Endothelial cell of umbilical vein (primary cell): ENCODE results near the gene INPP5E. TPM values are rescaled to one million over a fixed set of nuclear protein-coding genes. Genes with fewer than 3 reads are reported as not detected.

Experiments used
- BruUV-seq: library from RNA; stranded (reverse); fragments of 400-500 nt; replicated peaks from 2 replicates; lab custom pipeline; 2021; lab: Mats Ljungman, UMichigan
- CTCF ChIA-PET: fragments of 300-600, 350-600 bp; sonication (Branson Sonifier 250); formaldehyde crosslinking; loops from one replicate; lab custom pipeline; 2021; ENCODE audit warnings: antibody characterized with exemption, inconsistent platforms; lab: Charles Lee
- POLR2A ChIA-PET: fragments of 300-600, 350-600 bp; sonication (Branson Sonifier 250); formaldehyde crosslinking; loops from one replicate; lab custom pipeline; 2021; ENCODE audit warnings: antibody characterized with exemption, inconsistent platforms; lab: Charles Lee
- DNase-seq: peaks from one replicate; pipeline ENCODE4 v3.0.0-alpha.2; 2011; ENCODE audit warnings: low read depth, low spot score
- FAIRE-seq: peaks from 2 replicates; lab custom pipeline; 2011; peaks lifted over from hg19 to GRCh38; lab: Jason Lieb, UNC
- H2AFZ ChIP-seq: 2 replicates; pipeline ENCODE4 v1.6.0; 2012; ENCODE audit warnings: low read depth, low read length, control low read depth, inconsistent platforms
- H3K27ac ChIP-seq: 2 replicates; pipeline ENCODE4 v1.5.1; 2011; ENCODE audit warnings: low read depth, mild to moderate bottlenecking, control low read depth, low read length, moderate library complexity; ENCODE audit not compliant: insufficient read depth
- H3K27me3 ChIP-seq, 2 experiments: 2 replicates each; pipeline versions ENCODE4 v1.6.0 to v1.6.1; 2011; ENCODE audit warnings: low read length in 2 of 2, mixed read lengths in 1 of 2; ENCODE audit not compliant: control insufficient read depth in 2 of 2, insufficient read depth in 2 of 2
- H3K36me3 ChIP-seq, 2 experiments: 2 replicates in 1 of 2; 3 replicates in 1 of 2; pipeline ENCODE4 v1.5.1; 2011; ENCODE audit warnings: low read length in 2 of 2, mild to moderate bottlenecking in 1 of 2, moderate library complexity in 1 of 2; ENCODE audit not compliant: control insufficient read depth in 2 of 2, insufficient read depth in 2 of 2; ENCODE audit errors: extremely low read depth in 1 of 2
- H3K4me1 ChIP-seq: 3 replicates; pipeline ENCODE4 v1.5.1; 2011; ENCODE audit warnings: mild to moderate bottlenecking, low read length; ENCODE audit not compliant: control insufficient read depth, insufficient read depth; ENCODE audit errors: extremely low read depth
- H3K4me2 ChIP-seq: 2 replicates; pipeline ENCODE4 v1.6.1; 2011; ENCODE audit warnings: low read length, control low read depth, mixed read lengths; ENCODE audit not compliant: insufficient read depth
- H3K4me3 ChIP-seq, 3 experiments: fragments of 200-600 bp in 1 of 3; sonication (generic), shearing (Covaris generic) in 1 of 3; replicated peaks in 1 of 3; 2 replicates each; pipeline ENCODE4 v1.5.1; 2011 to 2016; ENCODE audit warnings: control low read depth in 3 of 3, low read length in 3 of 3, mild to moderate bottlenecking in 2 of 3, inconsistent platforms in 1 of 3, low read depth in 1 of 3, moderate library complexity in 1 of 3; ENCODE audit not compliant: insufficient read depth in 1 of 3
- H3K79me2 ChIP-seq: 2 replicates; pipeline ENCODE4 v1.6.0; 2012; ENCODE audit warnings: low read length, inconsistent platforms; ENCODE audit not compliant: control insufficient read depth, insufficient read depth
- H3K9ac ChIP-seq: replicated peaks from 2 replicates; pipeline ENCODE3; 2011; ENCODE audit warnings: low read length, control low read depth; ENCODE audit not compliant: insufficient read depth; ENCODE audit errors: extremely low read depth
- H3K9me1 ChIP-seq: replicated peaks from 3 replicates; pipeline ENCODE4 v1.6.0; 2011; ENCODE audit warnings: mild to moderate bottlenecking, low read length; ENCODE audit not compliant: control insufficient read depth, insufficient read depth; ENCODE audit errors: extremely low read depth
- H3K9me3 ChIP-seq: replicated peaks from 2 replicates; pipeline ENCODE4 v1.5.1; 2012; ENCODE audit warnings: low read length, inconsistent platforms; ENCODE audit not compliant: control insufficient read depth, insufficient read depth
- H4K20me1 ChIP-seq: replicated peaks from 2 replicates; pipeline ENCODE3; 2011; ENCODE audit warnings: mild to moderate bottlenecking, low read length; ENCODE audit not compliant: control insufficient read depth, insufficient read depth; ENCODE audit errors: extremely low read depth
- EZH2 ChIP-seq: IDR thresholded peaks from 2 replicates; pipeline ENCODE4 v1.6.1; 2012; ENCODE audit warnings: borderline replicate concordance, low read depth, mild to moderate bottlenecking, moderate library complexity, low read length, inconsistent platforms; ENCODE audit not compliant: severe bottlenecking
- FOS ChIP-seq: IDR thresholded peaks from 2 replicates; pipeline ENCODE4 v1.6.1; 2011; ENCODE audit warnings: mild to moderate bottlenecking, low read length, moderate library complexity, borderline replicate concordance; ENCODE audit not compliant: insufficient read depth
- GATA2 ChIP-seq: IDR thresholded peaks from 2 replicates; pipeline ENCODE4 v1.7.0; 2011; ENCODE audit warnings: low read depth, mild to moderate bottlenecking, moderate library complexity, mixed read lengths, low read length; ENCODE audit not compliant: insufficient read length, insufficient read depth
- JUN ChIP-seq: IDR thresholded peaks from 2 replicates; pipeline ENCODE4 v1.6.1; 2011; ENCODE audit warnings: borderline replicate concordance, low read depth; ENCODE audit not compliant: insufficient read length, insufficient read depth
- MYC ChIP-seq: IDR thresholded peaks from one replicate; pipeline ENCODE4 v1.6.1; 2011; ENCODE audit warnings: mild to moderate bottlenecking, low read depth, low read length
- POLR2A ChIP-seq: IDR thresholded peaks from 2 replicates; pipeline ENCODE4 v1.6.1; 2012; ENCODE audit warnings: low read depth, mild to moderate bottlenecking, control low read depth, low read length
- POLR2AphosphoS5 ChIP-seq: IDR thresholded peaks from 2 replicates; pipeline ENCODE4 v1.6.1; 2012; ENCODE audit warnings: low read depth, mild to moderate bottlenecking, control low read depth, low read length, moderate library complexity; ENCODE audit not compliant: insufficient read depth
- dilution Hi-C: fragments of 300-500 bp; cut with MboI; formaldehyde crosslinking; loops from one replicate; pipeline ENCODE4 v1.15.0; 2019; ENCODE audit warnings: low sequenced_read_pairs; ENCODE audit not compliant: extremely low pct_ligation_motif_present
- intact Hi-C: fragments of 100-400 bp; cut with micrococcal nuclease; formaldehyde crosslinking; loops from one replicate; pipeline ENCODE4 v1.10.0; 2022
- polyA plus RNA-seq, 4 experiments: library from polyadenylated mRNA; depleted of rRNA in 3 of 4; stranded (reverse) in 3 of 4; unstranded in 1 of 4; fragments of >200 nt; gene quantifications; 2 replicates each; pipeline versions ENCODE4 v1.2.1 to v1.2.3, GENCODE V29; 2011 to 2012; ENCODE audit warnings: missing spikeins in 1 of 4
- total RNA-seq: library from RNA; stranded (reverse); gene quantifications from 2 replicates; pipeline ENCODE4 v1.2.3, GENCODE V29; 2021
- TF ChIP-seq, protein P1 (sequence below), 2 donors: IDR thresholded peaks; 1 replicate in 1 of 2; 2 replicates in 1 of 2; pipeline ENCODE4 v1.5.1; 2011; ENCODE audit warnings: low read length in 2 of 2, mild to moderate bottlenecking in 2 of 2, moderate library complexity in 2 of 2, control low read depth in 1 of 2, inconsistent platforms in 1 of 2, low read depth in 1 of 2; ENCODE audit not compliant: insufficient read depth in 1 of 2; ENCODE audit errors: extremely low read depth in 1 of 2
- TF ChIP-seq, protein P2 (sequence below): IDR thresholded peaks from 2 replicates; pipeline ENCODE4 v1.6.1; 2011; ENCODE audit not compliant: insufficient read depth, insufficient read length

Gene INPP5E
- total and polyA plus RNA-seq, 2 donors (not counting 3 experiments of a cell fraction or from before 2014, with no cell fraction given) = 15.0 to 24.5 TPM

- no peak for DNase-seq
- H3K4me1 ChIP-seq = no peaks in the 10 kb centered on the region
- FAIRE-seq = no peak
- no peaks in the 10 kb centered on the region for H3K9me1 ChIP-seq
- H3K9me3 ChIP-seq = no peaks in the 10 kb centered on the region
- no peak overlapping the region for H3K4me3 ChIP-seq
- no peak overlapping the region for H2AFZ ChIP-seq
- TF ChIP-seq GATA2 = no peak
- TF ChIP-seq, protein P1, sequence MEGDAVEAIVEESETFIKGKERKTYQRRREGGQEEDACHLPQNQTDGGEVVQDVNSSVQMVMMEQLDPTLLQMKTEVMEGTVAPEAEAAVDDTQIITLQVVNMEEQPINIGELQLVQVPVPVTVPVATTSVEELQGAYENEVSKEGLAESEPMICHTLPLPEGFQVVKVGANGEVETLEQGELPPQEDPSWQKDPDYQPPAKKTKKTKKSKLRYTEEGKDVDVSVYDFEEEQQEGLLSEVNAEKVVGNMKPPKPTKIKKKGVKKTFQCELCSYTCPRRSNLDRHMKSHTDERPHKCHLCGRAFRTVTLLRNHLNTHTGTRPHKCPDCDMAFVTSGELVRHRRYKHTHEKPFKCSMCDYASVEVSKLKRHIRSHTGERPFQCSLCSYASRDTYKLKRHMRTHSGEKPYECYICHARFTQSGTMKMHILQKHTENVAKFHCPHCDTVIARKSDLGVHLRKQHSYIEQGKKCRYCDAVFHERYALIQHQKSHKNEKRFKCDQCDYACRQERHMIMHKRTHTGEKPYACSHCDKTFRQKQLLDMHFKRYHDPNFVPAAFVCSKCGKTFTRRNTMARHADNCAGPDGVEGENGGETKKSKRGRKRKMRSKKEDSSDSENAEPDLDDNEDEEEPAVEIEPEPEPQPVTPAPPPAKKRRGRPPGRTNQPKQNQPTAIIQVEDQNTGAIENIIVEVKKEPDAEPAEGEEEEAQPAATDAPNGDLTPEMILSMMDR (IDR thresholded peaks at IDR 0.05; ENCODE audit: extremely low read depth in 1 of 2, insufficient read depth in 1 of 2, low read depth in 1 of 2, low read length in 2 of 2) = no peak
- no peak for TF ChIP-seq POLR2AphosphoS5
- TF ChIP-seq EZH2 = no peak
- TF ChIP-seq FOS = no peak
- TF ChIP-seq, protein P2, sequence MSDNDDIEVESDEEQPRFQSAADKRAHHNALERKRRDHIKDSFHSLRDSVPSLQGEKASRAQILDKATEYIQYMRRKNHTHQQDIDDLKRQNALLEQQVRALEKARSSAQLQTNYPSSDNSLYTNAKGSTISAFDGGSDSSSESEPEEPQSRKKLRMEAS = no peak
- TF ChIP-seq JUN = no peak
- no peak for TF ChIP-seq POLR2A
- TF ChIP-seq MYC = no peak
- no peaks in the 10 kb centered on the region for H3K27me3 ChIP-seq
- H3K9ac ChIP-seq = no peak overlapping the region
- ChIA-PET CTCF (no interaction called here), POLR2A (no interaction called here)
- H3K36me3 ChIP-seq = peaks cover 28 to 80% of the 10 kb centered on the region in 2 experiments
- intact Hi-C loops (no loop called here), dilution Hi-C loops (no loop called here)
- peaks cover 72% of the 10 kb centered on the region for H3K79me2 ChIP-seq
- no peak overlapping the region for H3K4me2 ChIP-seq
- H4K20me1 ChIP-seq = no peaks in the 10 kb centered on the region
- no TSS peak for BruUV-seq
- no peak overlapping the region for H3K27ac ChIP-seq
Observed at GRCh38 chr9:136474021-136474640, 34.5 kb upstream of the INPP5E start.
